Skin of body (tissue), 2 donors: ENCODE measurements around the gene OPN5. TPM values are rescaled to one million over a fixed set of nuclear protein-coding genes. Genes with fewer than 3 reads are reported as not detected.

Experiments used
- DNase-seq: peaks from one replicate; lab custom pipeline; 2025; lab: John Stamatoyannopoulos, UW
- total RNA-seq: library from RNA; depleted of rRNA; stranded (reverse); fragments of >200 nt; gene quantifications from one replicate; pipeline ENCODE4 v1.2.3, GENCODE V29; 2014

The OPN5 gene
- total RNA-seq, 1 donor from 2014 or later, result not detected

DNA sequence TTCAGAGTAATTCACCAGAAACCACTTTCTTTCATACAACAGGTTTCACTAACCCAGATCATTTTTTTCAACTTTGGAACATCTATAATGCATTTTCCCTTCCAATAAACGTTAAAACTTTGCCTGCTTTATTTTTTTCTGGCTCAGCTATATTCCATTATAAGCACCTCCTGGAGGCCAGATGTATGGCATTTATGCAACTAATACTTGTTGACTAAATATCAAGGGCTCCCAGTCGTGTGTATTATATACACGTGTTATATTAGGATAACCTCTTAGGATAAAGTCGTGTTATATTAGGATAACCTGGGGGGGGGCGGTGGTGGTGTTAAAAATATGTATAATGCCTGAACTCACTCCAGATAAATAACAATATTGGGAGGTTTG is 6.7 kb downstream of the OPN5 start:
- peak; percentile 55 for DNase-seq

DNA sequence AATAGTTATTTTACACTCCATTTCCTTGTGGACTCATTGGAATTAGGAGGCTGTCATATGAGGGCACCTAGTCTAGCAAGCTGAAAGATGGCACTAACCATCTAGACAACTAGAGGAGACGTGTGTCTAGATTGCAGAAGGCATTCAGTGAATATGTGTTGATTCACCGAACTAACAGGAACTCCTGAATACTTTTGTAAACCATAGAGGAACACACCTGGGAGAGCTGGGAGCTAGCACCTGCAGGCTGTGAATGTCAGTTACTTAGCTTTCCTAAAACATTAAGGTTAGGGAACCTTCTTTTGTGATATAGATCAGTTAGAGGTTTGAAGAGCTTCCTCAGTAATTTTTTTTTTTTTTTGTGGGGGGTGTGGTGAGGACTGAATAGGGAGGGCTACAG is 7.7 kb downstream of the OPN5 start:
- DNase-seq, result no peak

DNA sequence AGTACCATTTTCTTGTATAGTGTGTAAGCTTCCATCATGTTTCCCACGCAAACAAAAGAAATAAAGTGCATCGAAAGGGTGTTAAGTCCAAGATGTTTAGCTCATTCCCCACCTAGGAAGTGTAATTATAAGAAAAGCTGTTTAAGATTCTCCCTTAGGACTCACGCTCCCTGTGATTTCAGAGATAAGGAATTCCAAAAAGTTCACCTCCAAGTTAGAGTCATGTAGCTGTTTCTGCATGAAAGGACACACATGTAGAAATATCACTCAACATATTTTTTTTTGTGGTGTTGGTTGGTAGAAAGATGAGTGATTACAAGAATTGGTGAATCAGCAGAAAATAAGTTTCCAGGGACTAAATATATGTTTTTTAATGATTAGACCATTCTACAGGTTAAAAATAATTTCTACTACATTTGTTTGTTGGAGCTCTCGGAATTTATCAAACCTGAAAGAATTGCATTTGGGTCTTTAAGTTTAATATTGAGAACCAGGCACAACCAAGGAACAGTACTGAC is 10.4 kb downstream of the OPN5 start:
- DNase-seq, result no peak

DNA sequence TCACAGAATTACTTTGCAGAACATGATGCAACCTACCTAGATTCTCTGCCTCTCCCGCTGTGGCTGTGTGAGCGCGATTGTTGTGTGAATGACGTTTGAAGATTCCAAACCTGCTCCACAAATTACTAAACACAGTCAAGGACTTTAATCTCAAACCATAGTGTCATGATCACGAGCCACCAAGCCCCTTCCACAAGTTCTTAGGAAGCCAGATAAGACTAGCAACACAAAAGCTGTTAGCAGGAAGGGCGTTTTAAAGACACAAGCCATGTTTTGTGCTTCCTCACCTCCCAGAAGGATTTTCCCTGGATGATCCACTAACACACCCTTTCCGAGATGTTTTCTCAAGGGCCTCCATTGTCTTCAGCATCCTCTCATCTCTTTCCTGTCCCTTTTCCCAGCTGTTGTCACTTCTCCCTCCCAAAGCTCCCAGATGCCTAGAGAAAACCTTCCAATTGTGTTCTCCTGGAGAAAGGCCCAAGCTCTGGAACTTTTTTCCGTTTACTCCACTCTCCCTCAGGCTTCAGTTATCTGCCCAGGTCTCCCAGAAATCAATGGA is 12.8 kb downstream of the OPN5 start:
- DNase-seq, result no peak

DNA sequence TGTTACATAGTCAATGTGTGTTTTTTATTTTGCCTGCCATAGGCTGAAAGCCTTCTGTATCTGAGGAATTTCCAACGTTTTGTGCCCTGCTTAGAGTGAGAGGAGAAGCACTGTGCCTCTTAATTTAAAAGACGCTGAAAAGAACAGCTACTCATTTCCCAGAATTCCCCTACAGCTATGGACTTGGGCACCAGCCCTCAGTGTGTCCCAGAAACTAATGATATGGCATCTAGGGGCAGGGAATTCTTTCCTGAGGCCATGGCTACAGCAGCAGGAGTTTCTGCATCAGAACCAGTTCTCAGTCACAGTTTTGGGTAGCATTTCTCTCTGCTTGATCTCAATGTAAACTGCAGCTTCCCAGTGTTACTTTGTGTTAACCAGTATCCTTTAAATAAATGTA is 20.2 kb downstream of the OPN5 start:
- DNase-seq, result no peak

DNA sequence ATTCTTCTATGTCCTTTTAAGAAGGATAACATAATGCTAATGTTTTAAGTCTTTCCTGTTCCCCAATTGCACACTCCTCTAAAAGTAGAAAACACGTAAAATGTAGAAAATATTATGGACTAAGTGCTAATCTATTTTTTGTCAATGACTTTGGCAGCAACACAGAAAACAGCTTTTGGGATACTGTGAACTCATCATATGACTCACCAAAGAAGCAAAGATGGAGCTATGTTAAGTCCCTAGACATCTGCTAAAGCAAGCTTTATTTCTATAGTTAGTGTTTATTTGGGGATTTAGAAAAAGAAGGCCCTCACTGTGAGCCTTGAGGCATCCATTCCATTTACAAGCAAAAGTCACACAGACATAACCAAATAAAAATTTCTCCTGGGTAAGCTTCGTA is 23.0 kb downstream of the OPN5 start:
- no peak for DNase-seq

DNA sequence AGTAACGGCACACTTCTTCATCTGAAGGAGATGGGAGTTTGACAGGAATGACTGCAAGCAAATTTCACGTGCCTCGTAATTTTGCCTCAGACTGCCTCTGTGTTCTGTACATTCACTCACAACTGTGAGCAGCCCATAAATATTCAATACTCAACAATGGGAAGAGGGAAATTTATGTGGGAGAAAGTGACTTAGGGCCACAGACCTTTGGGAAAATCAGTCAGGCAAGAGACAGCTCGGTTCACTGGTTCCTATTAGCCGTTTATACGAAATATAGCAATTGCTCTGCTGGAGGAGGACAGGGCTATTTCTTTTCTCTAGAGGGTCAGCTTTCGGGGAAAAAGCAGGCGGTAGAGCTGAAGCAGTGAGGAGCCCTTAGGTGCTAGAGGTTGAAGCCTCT is 28.0 kb downstream of the OPN5 start:
- no peak for DNase-seq

DNA sequence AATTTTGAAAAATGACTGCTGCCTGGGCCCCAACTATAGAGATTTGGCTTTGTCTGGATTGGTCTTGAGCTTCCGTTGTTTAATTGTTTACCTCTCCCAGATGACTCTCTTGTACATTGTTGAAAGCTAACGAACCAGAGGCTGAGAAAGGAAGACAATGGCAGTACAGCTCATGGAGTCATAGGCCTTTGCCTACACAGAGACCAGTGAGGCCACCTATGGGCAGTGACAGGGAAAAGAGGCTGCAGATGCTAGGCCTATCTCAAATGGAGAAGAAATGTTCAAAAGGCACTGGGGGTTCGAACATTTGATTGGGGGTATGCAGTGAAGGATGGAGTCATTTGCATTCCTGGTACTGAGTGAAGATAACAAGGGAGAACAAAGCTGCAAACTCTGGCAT is 29.1 kb downstream of the OPN5 start:
- DNase-seq, result no peak

DNA sequence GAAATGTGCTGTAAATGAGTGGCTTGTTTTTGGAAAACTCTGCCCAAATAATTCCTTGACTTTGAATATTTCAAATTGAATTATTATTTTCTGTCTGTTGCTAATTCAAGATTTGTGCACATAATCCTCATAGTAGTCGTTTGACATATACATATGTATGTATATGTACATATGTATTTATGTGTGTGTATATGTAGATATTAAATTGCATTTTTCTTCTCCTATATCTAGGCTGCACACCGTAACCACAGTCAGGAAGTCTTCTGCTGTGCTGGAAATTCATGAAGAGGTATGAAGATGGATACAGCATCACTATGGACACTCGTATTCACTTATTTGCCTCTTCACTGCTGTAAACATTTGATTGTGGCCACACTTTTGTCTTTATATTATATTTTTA is 29.6 kb downstream of the OPN5 start:
- DNase-seq, result no peak

DNA sequence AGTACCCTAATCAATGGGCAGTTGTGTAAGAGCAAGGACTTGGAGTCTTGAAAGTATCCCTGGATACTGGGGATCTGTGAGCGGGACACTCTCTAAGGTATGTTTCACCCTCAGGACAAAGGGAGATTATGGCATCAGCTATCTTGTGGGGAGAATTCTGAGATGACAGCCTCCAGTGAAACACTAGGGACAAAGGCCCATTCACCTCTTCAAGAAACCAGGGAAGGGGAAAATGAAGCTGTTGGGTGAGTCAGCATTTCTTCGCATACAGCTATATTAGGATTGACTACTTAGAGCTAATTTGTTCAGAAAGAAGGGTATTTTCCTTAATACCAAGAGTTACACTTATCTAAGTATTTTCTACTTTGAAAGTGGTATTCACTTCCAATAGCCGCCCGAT is 35.9 kb downstream of the OPN5 start:
- DNase-seq, result no peak

DNA sequence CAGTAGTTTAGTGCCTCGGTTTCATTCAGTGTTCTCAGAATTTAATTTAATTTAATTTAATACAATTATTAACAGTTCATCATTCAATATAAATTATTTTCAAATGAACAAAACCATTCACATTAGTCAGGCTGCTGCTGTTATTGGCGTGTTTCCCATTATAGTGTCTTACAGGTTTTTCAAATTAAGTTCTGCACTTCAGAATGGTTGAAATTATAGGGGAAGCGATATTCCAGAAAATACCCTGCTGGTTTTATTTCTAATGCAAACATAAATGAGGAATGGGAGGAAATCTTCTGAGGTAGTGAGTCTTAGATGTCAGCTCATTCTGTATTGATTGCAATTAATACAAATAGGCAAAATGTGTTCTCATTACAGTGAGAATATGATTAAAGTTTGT is 37.6 kb downstream of the OPN5 start:
- no peak for DNase-seq

DNA sequence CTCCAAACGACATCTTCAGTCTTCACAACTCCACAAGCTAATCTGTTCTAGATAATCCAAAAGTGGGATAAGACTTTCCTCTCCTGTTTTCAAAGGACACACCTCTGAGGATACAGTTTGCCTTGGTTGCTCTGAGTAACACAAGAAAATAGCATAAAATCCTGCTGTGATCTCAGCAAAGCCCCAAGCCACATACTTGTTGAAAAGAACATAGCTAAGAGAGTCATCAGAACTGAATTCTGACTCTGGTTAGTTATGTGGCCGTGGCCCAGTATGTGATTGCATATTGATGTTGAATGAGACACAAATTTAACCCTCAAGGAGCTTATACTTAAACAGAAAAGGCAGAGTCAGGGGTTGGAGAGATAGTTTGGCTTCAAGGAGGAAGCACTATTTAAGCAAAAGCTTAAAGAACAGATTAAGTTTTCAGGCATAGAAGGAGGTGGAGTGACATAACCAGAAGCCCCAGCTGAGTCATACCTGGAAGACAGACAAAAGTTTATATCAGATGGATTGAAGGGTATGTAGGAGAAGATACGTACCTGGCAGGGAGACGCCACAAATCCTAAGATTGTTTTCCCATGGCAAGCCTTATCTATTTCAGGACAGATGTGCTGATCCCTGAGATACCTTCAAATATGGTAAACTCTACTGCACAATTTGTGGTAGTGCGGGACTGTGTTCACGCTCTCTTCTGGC is 41.2 kb downstream of the OPN5 start:
- no peak for DNase-seq

DNA sequence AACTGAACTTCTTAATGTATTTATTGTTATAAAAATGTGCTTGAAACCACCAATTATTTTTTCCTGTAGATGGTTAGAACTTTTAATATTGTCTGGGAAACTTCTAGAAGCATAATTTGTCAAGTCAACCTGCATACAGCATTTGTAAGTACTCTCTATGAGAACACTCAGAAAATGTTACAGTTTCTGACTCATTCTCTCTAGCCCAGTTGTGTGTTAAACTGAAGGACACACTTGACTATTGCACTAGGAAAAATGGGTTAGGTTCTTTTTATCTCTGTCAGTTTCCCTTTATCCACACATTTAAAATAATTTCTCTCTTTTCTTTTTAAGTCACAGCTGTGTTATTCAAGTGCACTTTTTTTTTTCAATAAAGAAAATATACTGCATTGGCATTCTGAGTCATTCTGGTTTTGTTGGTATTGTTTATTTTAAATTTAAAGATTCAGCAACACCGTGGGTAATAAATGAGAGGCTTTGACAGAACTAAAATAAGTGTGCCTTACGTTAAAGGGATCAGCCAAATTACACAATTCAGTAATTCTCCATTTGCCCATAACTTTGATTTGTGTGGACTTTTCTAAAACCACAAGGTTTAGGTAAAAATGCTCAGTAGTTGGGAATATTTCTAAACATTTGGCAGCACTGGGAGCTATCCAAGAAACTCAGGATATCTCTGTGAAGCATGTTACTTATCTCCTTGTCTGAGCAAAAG is 50.7 kb downstream of the OPN5 start:
- no peak for DNase-seq

DNA sequence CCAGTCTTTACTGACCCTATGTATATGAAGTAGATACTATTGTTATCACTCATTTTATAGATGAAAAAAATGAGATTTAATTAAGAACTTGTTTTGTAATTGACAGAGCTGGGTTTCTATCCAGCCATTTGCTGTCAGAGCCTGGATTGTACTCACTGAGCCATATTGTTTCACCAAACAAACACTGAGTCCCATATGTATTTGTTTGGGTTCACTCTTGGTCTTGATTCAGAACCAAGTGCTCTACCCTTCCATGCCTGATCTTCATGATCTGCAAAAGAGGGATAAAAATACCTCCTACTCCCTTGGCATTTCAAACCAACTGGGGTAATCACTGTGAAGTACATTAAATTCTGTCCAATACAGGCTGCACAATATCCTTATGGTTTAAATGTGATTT is 52.4 kb downstream of the OPN5 start:
- no peak for DNase-seq

DNA sequence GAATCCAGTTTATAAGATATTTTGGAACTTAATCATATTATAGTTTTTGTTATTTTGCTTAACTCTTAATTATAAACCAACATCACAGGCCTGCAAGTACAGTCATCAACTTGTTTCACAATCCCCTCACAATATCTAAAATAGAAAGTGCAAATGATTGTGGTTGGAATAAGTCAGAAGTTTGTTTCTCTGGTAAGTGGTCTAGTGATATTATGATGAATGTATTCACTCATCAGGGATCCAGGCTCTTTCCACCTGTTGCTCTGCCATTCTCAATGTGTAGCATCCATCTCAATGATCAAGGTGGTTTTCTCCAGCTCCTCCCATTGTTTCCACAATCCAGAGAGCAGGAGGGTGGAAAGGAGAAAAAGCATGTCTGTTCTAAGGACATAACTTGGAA is 54.2 kb downstream of the OPN5 start:
- no peak for DNase-seq

DNA sequence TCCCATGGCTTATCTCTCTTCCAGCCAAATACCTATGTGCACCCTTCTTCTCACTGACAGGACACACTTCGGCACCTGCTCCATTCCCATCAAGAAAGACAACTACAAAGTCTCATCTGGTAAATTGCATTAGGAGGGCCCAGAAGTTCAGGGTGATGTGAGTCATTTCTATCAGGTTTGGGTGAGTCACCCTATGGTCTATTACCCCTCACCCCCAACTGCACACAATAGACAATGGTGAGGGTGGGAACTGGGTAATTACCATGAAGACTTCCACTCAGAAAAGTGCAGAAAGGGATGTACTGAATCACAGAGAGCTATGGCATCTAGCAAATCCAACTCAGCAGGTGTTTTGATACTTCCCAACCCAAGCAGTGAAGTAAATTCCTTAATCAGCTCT is 54.8 kb downstream of the OPN5 start:
- no peak for DNase-seq

DNA sequence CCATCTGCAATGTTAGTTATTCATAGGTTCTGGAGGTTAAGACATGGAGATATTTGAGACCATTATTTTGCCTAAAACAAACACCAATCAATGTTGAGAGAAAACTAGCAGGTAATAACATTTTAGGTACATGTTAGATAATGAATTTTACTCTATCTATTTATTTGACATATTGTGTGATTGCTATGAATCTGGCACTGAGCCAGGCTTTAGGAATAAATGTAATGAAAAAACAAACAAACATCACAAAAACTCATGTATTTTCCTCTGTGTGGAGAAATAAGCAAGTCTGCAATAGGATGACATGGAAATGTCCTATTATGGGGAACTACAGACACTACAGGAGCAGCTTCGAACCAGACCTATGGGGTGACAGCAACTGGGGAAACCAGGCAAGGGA is 57.8 kb downstream of the OPN5 start:
- DNase-seq, result no peak

DNA sequence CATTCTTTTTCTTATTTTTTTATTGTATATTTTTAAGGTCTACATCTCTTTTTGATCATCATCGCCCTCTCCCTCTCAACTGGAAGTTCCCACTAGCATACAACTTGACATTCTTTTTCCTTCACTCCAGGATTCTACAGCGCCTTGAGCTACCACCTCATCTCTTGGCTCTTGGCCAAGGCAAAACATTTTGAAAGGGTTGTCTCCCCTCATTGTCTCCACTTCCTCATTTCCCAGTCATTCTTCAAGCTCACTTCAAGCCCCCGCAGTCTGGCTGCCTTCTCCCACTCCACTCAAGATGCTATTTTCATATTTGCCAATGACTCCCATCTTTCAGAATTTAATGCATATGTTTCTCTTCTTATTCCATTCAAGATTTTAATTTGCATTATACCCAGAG is 63.0 kb downstream of the OPN5 start:
- no peak for DNase-seq

DNA sequence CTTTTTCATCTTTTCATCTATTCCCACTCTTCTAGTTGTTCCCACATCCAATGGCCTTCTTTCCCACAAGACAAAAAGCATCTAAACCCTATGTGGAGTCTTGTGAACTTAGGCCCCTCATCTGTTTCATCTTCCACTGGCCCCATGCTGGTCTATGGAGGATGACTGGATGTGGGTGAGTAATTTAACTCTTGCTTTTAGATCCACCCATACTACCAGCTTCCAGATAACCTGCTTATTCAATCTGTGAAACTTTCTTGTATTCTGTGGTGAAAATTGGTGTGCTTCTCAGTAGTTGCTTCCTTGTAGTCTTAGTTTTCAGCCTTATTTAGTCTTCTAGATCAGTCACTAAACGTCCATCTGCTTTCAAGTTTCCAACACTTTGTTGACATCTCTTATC is 64.9 kb downstream of the OPN5 start:
- no peak for DNase-seq

DNA sequence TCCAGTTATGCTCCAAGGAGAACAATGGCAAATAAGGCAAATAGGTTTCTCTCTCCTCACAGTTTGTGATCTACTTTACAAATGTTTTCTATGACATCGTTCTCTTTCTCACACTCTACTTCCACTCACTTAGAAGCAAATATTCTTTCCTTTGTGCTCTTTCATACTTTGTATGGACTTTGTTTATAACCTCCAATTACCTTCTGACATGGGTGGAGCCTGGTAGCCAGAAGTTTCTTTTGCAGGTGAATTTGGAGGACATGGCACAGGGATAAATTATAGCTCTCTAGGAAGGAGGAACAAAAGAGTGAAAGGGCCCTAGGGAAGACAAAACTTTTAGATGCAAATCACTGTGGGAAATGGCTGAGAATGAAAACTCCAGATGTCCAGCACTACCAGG is 69.3 kb downstream of the OPN5 start:
- DNase-seq, result no peak

DNA sequence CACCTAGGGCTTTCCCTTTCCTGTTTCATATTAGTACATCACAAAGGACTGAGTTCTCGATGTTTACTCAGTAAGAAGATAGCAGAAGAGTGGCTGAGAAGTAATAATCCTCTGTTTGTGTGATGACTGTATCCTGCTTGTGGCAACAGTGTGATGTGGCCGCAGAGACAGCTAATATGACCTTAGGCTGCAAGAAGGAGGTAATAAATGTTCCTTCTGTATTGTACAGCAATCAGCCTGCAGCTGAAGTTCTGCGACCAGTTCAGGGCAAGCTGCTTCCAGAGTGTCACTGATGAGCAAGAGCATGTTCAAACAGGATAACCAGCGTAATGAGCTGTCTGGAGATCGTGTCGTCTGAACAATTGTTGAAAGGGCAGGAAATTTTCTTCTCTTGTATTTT is 70.9 kb downstream of the OPN5 start:
- no peak for DNase-seq

DNA sequence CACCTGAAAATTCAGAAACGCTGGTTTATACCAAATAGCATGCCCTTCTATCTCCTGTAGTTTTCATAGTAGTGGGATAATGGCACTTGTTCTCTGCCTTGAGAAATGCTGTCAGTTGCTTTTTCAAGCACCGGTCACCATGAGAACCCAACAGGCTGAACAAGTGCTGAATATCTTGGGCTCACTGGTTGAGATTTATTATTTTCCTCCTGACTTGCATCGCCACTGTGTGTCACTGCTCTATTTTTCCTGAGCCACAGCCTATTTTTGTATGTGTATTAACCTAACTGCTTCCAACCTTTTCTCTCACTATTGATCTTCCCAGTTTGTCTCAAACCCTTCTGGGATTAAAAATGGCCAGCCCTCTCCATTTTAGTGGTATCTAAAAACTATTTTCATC is 71.9 kb downstream of the OPN5 start:
- no peak for DNase-seq

DNA sequence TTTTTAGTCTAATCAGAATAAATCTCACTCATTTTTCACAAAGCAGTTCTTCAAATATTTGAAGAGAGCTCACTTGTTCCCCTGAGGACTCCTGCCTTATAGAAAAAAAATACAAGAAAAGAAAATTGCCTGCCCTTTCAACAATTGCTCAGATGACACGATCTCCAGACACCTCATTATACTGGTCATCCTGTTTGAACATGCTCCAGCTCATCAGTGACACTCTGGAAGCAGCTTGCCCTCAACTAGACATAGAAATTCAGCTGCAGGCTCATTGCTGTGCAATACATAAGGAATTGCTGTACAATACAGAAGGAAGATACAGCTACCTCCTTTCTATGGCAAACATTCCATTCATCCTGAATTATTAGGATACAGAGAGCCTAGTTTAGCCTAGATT is 73.1 kb downstream of the OPN5 start:
- DNase-seq, result no peak
